GM23338 (cell line): ENCODE measurements around the gene MYO5C. TPM values are rescaled to one million over a fixed set of nuclear protein-coding genes. Genes with fewer than 3 reads are reported as not detected.

Experiments
- ATAC-seq: fragments of 200-7000 bp; cut with Tn5 transposase; 3 replicates; pipeline ENCODE4 v1.9.1; 2020
- DNase-seq: peaks from one replicate; pipeline ENCODE4 v3.0.0-alpha.2; 2015; ENCODE audit warnings: low spot score
- H2AFZ ChIP-seq: fragments of 200-600 bp; sonication (generic); 2 replicates; pipeline ENCODE4 v1.8.0; 2016; ENCODE audit warnings: antibody characterized with exemption, mild to moderate bottlenecking, moderate library complexity
- H3F3A ChIP-seq: fragments of 200-600 bp; sonication (generic); replicated peaks from 2 replicates; pipeline ENCODE4 v1.8.0; 2017; ENCODE audit warnings: antibody characterized with exemption, mixed run types, low read depth
- H3K27ac ChIP-seq: fragments of 200-600 bp; sonication (generic); 2 replicates; pipeline ENCODE4 v1.6.1; 2016; ENCODE audit warnings: low read depth
- H3K27me3 ChIP-seq: fragments of 200-600 bp; sonication (generic); 2 replicates; pipeline ENCODE4 v1.8.0; 2016; ENCODE audit warnings: mild to moderate bottlenecking, mixed run types, moderate library complexity; ENCODE audit not compliant: insufficient read depth
- H3K36me3 ChIP-seq: fragments of 200-600 bp; sonication (generic); 2 replicates; pipeline ENCODE4 v1.8.0; 2016; ENCODE audit warnings: mild to moderate bottlenecking; ENCODE audit not compliant: insufficient read depth
- H3K4me1 ChIP-seq: fragments of 200-600 bp; sonication (generic); 2 replicates; pipeline ENCODE4 v1.8.0; 2016; ENCODE audit warnings: mild to moderate bottlenecking, moderate library complexity; ENCODE audit not compliant: insufficient read depth
- H3K4me2 ChIP-seq: fragments of 200-600 bp; sonication (generic); 2 replicates; pipeline ENCODE4 v1.7.1; 2017; ENCODE audit warnings: mixed run types
- H3K4me3 ChIP-seq: fragments of 200-600 bp; sonication (generic); 2 replicates; pipeline ENCODE4 v1.6.1; 2016; ENCODE audit warnings: mixed run types
- H3K79me2 ChIP-seq: fragments of 200-600 bp; sonication (generic); replicated peaks from 2 replicates; pipeline ENCODE4 v1.8.0; 2017; ENCODE audit warnings: mild to moderate bottlenecking; ENCODE audit not compliant: insufficient read depth
- H3K9me2 ChIP-seq: fragments of 200-600 bp; sonication (generic); 2 replicates; pipeline ENCODE4 v1.8.0; 2017; ENCODE audit not compliant: insufficient read depth
- H4K20me1 ChIP-seq: fragments of 200-600 bp; sonication (generic); replicated peaks from 2 replicates; pipeline ENCODE4 v1.8.0; 2017; ENCODE audit warnings: mild to moderate bottlenecking; ENCODE audit not compliant: insufficient read depth
- H3K27ac Mint-ChIP-seq: 2 replicates; pipeline ENCODE4 v1.8.0; 2020; ENCODE audit warnings: inconsistent platforms, mild to moderate bottlenecking, moderate library complexity, mixed read lengths
- H3K27me3 Mint-ChIP-seq: 3 replicates; pipeline ENCODE4 v1.8.0; 2022; ENCODE audit warnings: low read depth, mild to moderate bottlenecking, moderate library complexity, mixed read lengths, inconsistent platforms; ENCODE audit not compliant: insufficient read depth, poor library complexity
- H3K36me3 Mint-ChIP-seq: 3 replicates; pipeline ENCODE4 v1.8.0; 2021; ENCODE audit warnings: low read depth, mild to moderate bottlenecking, inconsistent platforms, moderate library complexity, mixed read lengths
- H3K4me1 Mint-ChIP-seq: 3 replicates; pipeline ENCODE4 v1.8.0; 2020; ENCODE audit warnings: mild to moderate bottlenecking, inconsistent platforms, mixed read lengths
- H3K4me3 Mint-ChIP-seq: 3 replicates; pipeline ENCODE4 v1.8.0; 2021; ENCODE audit warnings: moderate library complexity, mild to moderate bottlenecking, inconsistent platforms, mixed read lengths
- H3K9me3 Mint-ChIP-seq: 3 replicates; pipeline ENCODE4 v1.8.0; 2020; ENCODE audit warnings: moderate library complexity, mild to moderate bottlenecking, inconsistent platforms, mixed read lengths
- ETS1 ChIP-seq: IDR thresholded peaks from 2 replicates; pipeline ENCODE4 v1.6.1; 2016; ENCODE audit warnings: antibody characterized with exemption
- EZH2phosphoT487 ChIP-seq: fragments of 200-600 bp; sonication (generic); IDR thresholded peaks from one replicate; pipeline ENCODE4 v1.8.1; 2018; ENCODE audit warnings: antibody characterized with exemption; ENCODE audit not compliant: unreplicated experiment
- JUNB ChIP-seq: IDR thresholded peaks from one replicate; pipeline ENCODE4 v1.6.1; 2016; ENCODE audit warnings: antibody characterized with exemption; ENCODE audit not compliant: unreplicated experiment
- polyA plus RNA-seq: library from polyadenylated mRNA; unstranded; fragments of >200 nt; fragmentation: Nextera tagmentation; extraction: Ambion mirVana; gene quantifications from 2 replicates; pipeline ENCODE4 v1.2.1, GENCODE V29; 2016
- total RNA-seq: library from RNA; depleted of rRNA; stranded (reverse); fragments of >200 nt; shearing (Covaris generic); gene quantifications from 2 replicates; pipeline ENCODE4 v1.2.3, GENCODE V29; 2014
- TF ChIP-seq, protein P1 (sequence below), 2 experiments: fragments of 200-600 bp in 1 of 2; sonication (generic) in 1 of 2; conservative IDR thresholded peaks; 2 replicates each; pipeline versions ENCODE4 v1.5.1 to v1.6.1; 2016 to 2017; ENCODE audit warnings: antibody characterized with exemption in 2 of 2, low read depth in 2 of 2, mild to moderate bottlenecking in 2 of 2, moderate library complexity in 1 of 2

The MYO5C gene
- total and polyA plus RNA-seq, 2 experiments from 2014 or later = 7.9 to 28.8 TPM

DNA sequence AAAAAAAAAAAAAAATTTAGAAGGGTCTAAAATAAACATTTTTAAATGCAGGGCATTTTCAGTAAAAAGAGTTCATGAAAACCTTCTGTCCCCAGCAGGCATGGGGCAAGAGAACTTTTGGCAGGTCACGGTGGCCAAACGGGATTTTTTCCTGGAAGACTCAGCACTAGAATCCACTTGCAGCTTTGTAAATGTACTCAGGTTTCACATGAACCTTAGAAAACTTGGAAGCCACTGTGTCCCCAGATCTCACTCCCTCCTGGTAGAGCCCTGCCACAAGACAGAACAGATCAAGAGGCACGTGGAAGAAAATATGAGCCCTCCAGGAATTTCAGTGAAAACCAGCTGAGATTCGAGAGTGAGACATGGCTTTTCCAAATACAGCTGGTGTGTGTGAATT is 102.3 kb downstream of the MYO5C start:
- ATAC-seq (no peak), DNase-seq (no peak)
- H3F3A ChIP-seq = no peaks in the 10 kb centered on the region
- H3K27me3 Mint-ChIP-seq = no peaks in the 10 kb centered on the region
- no peak overlapping the region for H3K4me2 ChIP-seq
- H3K27me3 ChIP-seq = no peaks in the 10 kb centered on the region
- no peak overlapping the region for H3K4me3 Mint-ChIP-seq
- H3K79me2 ChIP-seq = no peaks in the 10 kb centered on the region
- peaks cover 11% of the 10 kb centered on the region; the same call in 1 of the 3 replicates for H3K36me3 Mint-ChIP-seq
- no peak overlapping the region for H3K4me3 ChIP-seq
- no peaks in the 10 kb centered on the region for H3K36me3 ChIP-seq
- no peaks in the 10 kb centered on the region for H3K9me3 Mint-ChIP-seq
- H3K4me1 Mint-ChIP-seq = peaks cover 5% of the 10 kb centered on the region; the same call in 2 of the 3 replicates
- TF ChIP-seq EZH2phosphoT487 = no peak
- TF ChIP-seq ETS1 = no peak
- no peak overlapping the region for H2AFZ ChIP-seq
- no peaks in the 10 kb centered on the region for H3K4me1 ChIP-seq
- H3K27ac ChIP-seq = no peak overlapping the region
- H3K27ac Mint-ChIP-seq = peak overlapping the region; percentile 49; the same call in 1 of the 2 replicates
- H4K20me1 ChIP-seq = no peaks in the 10 kb centered on the region
- H3K9me2 ChIP-seq = no peaks in the 10 kb centered on the region

- Histone ChIP-seq H3K9me2 (no peaks in the 10 kb centered on the region), H3K4me3 (no peak within 1 kb of the TSS), H2AFZ (no peak within 1 kb of the TSS), H3K79me2 (no peaks in the 10 kb centered on the region), H4K20me1 (no peaks in the 10 kb centered on the region; the same call in 1 of the 2 replicates), H3K4me2 (no peak within 1 kb of the TSS), H3K27me3 (no peaks in the 10 kb centered on the region), H3K4me1 (no peaks in the 10 kb centered on the region), H3F3A (no peaks in the 10 kb centered on the region), H3K27ac (no peak within 1 kb of the TSS), H3K36me3 (no peaks in the 10 kb centered on the region)
- ATAC-seq (peak; percentile 78), DNase-seq (peak; percentile 23)
- TF ChIP-seq JUNB = no peak
- TF ChIP-seq, protein P1, sequence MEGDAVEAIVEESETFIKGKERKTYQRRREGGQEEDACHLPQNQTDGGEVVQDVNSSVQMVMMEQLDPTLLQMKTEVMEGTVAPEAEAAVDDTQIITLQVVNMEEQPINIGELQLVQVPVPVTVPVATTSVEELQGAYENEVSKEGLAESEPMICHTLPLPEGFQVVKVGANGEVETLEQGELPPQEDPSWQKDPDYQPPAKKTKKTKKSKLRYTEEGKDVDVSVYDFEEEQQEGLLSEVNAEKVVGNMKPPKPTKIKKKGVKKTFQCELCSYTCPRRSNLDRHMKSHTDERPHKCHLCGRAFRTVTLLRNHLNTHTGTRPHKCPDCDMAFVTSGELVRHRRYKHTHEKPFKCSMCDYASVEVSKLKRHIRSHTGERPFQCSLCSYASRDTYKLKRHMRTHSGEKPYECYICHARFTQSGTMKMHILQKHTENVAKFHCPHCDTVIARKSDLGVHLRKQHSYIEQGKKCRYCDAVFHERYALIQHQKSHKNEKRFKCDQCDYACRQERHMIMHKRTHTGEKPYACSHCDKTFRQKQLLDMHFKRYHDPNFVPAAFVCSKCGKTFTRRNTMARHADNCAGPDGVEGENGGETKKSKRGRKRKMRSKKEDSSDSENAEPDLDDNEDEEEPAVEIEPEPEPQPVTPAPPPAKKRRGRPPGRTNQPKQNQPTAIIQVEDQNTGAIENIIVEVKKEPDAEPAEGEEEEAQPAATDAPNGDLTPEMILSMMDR (conservative IDR thresholded peaks at IDR 0.05; ENCODE audit: low read depth in 2 of 2) = 0 out of 4 replicates have a peak, but pooled peaks of 1 of the 2 experiments have one; percentile 5
- no peaks in the 10 kb centered on the region for H3K9me3 Mint-ChIP-seq
- H3K27ac Mint-ChIP-seq = no peak within 1 kb of the TSS
- no peak within 1 kb of the TSS for H3K4me3 Mint-ChIP-seq
- H3K36me3 Mint-ChIP-seq = 0 out of 3 replicates have a peak, but pooled peaks cover 7% of the 10 kb centered on the region
- H3K27me3 Mint-ChIP-seq = no peaks in the 10 kb centered on the region
- H3K4me1 Mint-ChIP-seq = peaks cover 5% of the 10 kb centered on the region; the same call in 2 of the 3 replicates
Observed at GRCh38 chr15:52191207-52191606, 104.4 kb downstream of the MYO5C start, which contains the start of gene GNB5. Gene GNB5 (minus strand): TSS chr15:52191392. CDS start chr15:52184676, 6,716 bp downstream.

GRCh38 chr15:52186651-52187486 is 108.7 kb downstream of the MYO5C start:
- Histone ChIP-seq H2AFZ (no peak overlapping the region), H3K27ac (no peak overlapping the region), H3K36me3 (no peaks in the 10 kb centered on the region), H3K79me2 (no peaks in the 10 kb centered on the region), H3F3A (no peaks in the 10 kb centered on the region), H3K4me1 (no peaks in the 10 kb centered on the region), H4K20me1 (no peaks in the 10 kb centered on the region; the same call in 1 of the 2 replicates), H3K27me3 (peaks cover 3% of the 10 kb centered on the region), H3K9me2 (no peaks in the 10 kb centered on the region), H3K4me2 (no peak overlapping the region), H3K4me3 (no peak overlapping the region)
- Mint-ChIP-seq H3K27me3 (peaks cover 2% of the 10 kb centered on the region), H3K4me3 (no peak overlapping the region), H3K36me3 (no peaks in the 10 kb centered on the region), H3K27ac (no peak overlapping the region), H3K9me3 (no peaks in the 10 kb centered on the region), H3K4me1 (peaks cover 7% of the 10 kb centered on the region; the same call in 2 of the 3 replicates)
- TF ChIP-seq EZH2phosphoT487 = no peak
- DNase-seq (no peak), ATAC-seq (peak; percentile 56)
